Parathyroid adenoma (tissue), 2 donors: ENCODE results near the gene RNF220.

Experiments used
- H2AFZ ChIP-seq: fragments of 300-600 bp; sonication (generic); one replicate; pipeline ENCODE4 v1.7.0; 2017; ENCODE audit warnings: antibody characterized with exemption, mild to moderate bottlenecking
- H3K27ac ChIP-seq: fragments of 300-600 bp; sonication (generic); one replicate; pipeline ENCODE4 v1.7.0; 2017
- H3K27me3 ChIP-seq: fragments of 300-600 bp; sonication (generic); one replicate; pipeline ENCODE4 v1.7.0; 2017; ENCODE audit warnings: low read length; ENCODE audit not compliant: control insufficient read depth, insufficient read depth
- H3K36me3 ChIP-seq: fragments of 300-600 bp; sonication (generic); one replicate; pipeline ENCODE4 v1.7.0; 2017; ENCODE audit warnings: low read length; ENCODE audit not compliant: control insufficient read depth, insufficient read depth
- H3K4me1 ChIP-seq: fragments of 300-600 bp; sonication (generic); one replicate; pipeline ENCODE4 v1.7.0; 2017; ENCODE audit warnings: control low read depth
- H3K4me2 ChIP-seq: fragments of 300-600 bp; sonication (generic); one replicate; pipeline ENCODE4 v1.7.0; 2017; ENCODE audit warnings: low read length
- H3K4me3 ChIP-seq: fragments of 300-600 bp; sonication (generic); one replicate; pipeline ENCODE4 v1.7.0; 2017; ENCODE audit warnings: low read depth, low read length
- H3K79me2 ChIP-seq: fragments of 300-600 bp; sonication (generic); one replicate; pipeline ENCODE4 v1.7.0; 2017; ENCODE audit warnings: control low read depth
- H3K9ac ChIP-seq: fragments of 300-600 bp; sonication (generic); one replicate; pipeline ENCODE4 v1.7.0; 2017; ENCODE audit warnings: mild to moderate bottlenecking
- H3K9me3 ChIP-seq: fragments of 300-600 bp; sonication (generic); one replicate; pipeline ENCODE4 v1.7.0; 2017; ENCODE audit warnings: low read length; ENCODE audit not compliant: control insufficient read depth
- TF ChIP-seq, protein P1 (sequence below): fragments of 300-600 bp; sonication (generic); IDR thresholded peaks from one replicate; pipeline ENCODE4 v1.7.0; 2017; ENCODE audit warnings: antibody characterized with exemption, mild to moderate bottlenecking
- donor health status: primary hyperparathyroidism.

RNF220 gene

DNA sequence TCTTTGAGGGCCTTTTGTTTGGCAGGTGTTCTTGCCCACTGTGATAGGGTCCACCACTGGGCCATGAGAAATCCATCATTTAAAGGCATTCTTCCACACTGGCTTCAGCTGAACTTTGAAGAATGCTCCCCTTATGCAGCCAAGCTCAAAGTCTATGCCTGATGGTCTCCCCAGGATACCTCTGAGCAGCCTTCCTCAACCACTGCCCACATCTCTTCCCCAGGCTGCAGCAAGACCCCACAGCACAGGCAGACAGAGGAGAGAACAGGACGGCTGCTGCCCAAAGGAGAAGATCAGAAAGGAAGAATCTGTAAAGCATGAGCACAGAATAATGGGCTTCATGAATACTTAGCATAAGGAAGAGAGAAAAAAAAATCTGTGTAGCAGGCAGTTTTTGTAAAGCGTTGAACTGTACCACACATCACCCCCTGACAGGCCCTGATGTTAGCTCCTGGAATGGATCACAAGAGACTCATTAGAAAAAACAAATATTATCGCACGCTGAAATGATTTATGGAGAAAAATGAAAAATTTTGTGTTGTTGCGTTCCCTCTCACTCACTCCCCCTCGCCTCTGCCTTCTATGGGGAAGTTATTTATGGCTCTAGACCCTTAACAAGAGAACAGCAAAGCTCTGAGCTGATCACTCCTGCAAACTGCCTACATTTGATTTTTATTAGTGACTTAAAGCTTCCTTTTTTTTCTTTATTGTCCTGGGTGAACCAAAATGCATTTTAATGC, 135.1 kb downstream of the RNF220 start:
- no peaks in the 10 kb centered on the region for H3K36me3 ChIP-seq
- H3K79me2 ChIP-seq: no peaks in the 10 kb centered on the region
- no peak overlapping the region for H3K4me2 ChIP-seq
- H3K9ac ChIP-seq: no peak overlapping the region
- H3K4me1 ChIP-seq: no peaks in the 10 kb centered on the region
- H3K4me3 ChIP-seq: no peak overlapping the region
- no peak overlapping the region for H3K27ac ChIP-seq
- H2AFZ ChIP-seq: no peak overlapping the region
- H3K9me3 ChIP-seq: no peaks in the 10 kb centered on the region
- TF ChIP-seq, protein P1, sequence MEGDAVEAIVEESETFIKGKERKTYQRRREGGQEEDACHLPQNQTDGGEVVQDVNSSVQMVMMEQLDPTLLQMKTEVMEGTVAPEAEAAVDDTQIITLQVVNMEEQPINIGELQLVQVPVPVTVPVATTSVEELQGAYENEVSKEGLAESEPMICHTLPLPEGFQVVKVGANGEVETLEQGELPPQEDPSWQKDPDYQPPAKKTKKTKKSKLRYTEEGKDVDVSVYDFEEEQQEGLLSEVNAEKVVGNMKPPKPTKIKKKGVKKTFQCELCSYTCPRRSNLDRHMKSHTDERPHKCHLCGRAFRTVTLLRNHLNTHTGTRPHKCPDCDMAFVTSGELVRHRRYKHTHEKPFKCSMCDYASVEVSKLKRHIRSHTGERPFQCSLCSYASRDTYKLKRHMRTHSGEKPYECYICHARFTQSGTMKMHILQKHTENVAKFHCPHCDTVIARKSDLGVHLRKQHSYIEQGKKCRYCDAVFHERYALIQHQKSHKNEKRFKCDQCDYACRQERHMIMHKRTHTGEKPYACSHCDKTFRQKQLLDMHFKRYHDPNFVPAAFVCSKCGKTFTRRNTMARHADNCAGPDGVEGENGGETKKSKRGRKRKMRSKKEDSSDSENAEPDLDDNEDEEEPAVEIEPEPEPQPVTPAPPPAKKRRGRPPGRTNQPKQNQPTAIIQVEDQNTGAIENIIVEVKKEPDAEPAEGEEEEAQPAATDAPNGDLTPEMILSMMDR: no peak
- no peaks in the 10 kb centered on the region for H3K27me3 ChIP-seq

DNA sequence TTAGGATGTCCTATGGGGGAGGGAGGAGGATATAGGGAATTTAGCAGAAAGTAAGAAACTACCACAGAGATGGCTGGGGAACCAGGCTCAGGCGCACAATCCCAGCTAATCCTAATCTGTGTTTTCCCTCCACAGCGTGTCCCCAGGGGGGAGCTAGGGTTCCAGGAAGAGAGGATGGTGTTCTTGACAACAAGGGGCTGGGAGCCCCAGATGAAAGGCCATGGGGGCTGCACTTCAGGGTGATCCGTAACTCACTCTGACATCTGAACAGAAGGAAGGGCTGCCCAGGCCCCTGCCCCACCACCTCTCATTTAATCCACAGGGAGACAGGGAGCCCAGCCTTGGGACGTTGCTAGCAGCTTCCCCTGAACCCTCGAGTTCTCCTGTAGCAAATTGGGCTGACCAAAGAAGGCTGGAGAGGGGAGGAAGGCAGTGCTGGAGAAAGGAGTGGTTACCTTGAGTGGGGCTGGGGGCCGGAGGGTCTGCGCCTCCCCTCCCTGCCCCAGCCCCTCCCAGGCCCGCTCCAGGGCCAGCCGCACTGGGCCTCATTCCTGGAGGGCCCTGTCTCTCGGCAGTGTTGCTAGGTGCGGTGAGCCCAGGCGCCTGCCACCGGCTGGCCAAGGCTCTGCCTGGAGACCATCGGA, 137.5 kb downstream of the RNF220 start:
- no peaks in the 10 kb centered on the region for H3K36me3 ChIP-seq
- no peak overlapping the region for H2AFZ ChIP-seq
- no peaks in the 10 kb centered on the region for H3K9me3 ChIP-seq
- H3K79me2 ChIP-seq: no peaks in the 10 kb centered on the region
- H3K4me3 ChIP-seq: no peak overlapping the region
- no peak overlapping the region for H3K27ac ChIP-seq
- H3K9ac ChIP-seq: no peak overlapping the region
- no peaks in the 10 kb centered on the region for H3K27me3 ChIP-seq
- no peaks in the 10 kb centered on the region for H3K4me1 ChIP-seq
- TF ChIP-seq, protein P1: no peak
- H3K4me2 ChIP-seq: no peak overlapping the region

DNA sequence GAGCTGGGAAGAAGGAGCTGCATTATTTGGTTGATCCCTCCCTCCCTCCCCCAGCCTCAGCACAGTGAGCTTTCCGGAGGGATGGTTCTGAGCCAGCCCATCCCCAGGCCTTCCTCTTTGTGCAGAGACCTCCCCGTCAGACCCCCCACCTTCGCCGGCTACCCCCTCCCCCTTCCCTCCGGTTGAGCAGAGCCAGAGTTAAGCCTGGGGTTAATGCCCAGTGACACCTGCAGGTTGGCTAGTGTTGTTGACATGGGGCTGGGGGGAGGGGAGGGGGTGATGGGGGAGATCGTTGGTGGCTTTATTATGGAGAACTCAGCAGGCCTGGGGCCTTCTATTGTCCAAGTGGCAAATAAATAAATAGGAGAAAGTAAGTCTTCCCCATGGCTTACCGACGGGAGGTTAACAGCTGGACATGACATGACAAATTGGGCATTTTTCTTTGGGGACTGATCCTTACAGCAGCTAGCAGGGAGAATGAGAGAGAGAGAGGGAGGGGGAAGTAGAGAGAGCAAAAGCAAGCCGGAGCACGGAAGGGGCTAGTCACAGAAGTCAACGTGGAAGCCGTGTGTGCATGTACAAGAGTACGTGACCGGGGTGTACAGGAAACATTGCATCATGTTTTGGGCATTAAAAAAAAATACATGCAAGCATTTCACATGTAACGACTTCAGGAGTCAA, 138.1 kb downstream of the RNF220 start:
- no peaks in the 10 kb centered on the region for H3K36me3 ChIP-seq
- H3K4me3 ChIP-seq: no peak overlapping the region
- no peak overlapping the region for H2AFZ ChIP-seq
- H3K27me3 ChIP-seq: no peaks in the 10 kb centered on the region
- no peaks in the 10 kb centered on the region for H3K4me1 ChIP-seq
- no peak overlapping the region for H3K27ac ChIP-seq
- no peak overlapping the region for H3K9ac ChIP-seq
- no peaks in the 10 kb centered on the region for H3K79me2 ChIP-seq
- TF ChIP-seq, protein P1: no peak
- H3K9me3 ChIP-seq: no peaks in the 10 kb centered on the region
- H3K4me2 ChIP-seq: no peak overlapping the region

DNA sequence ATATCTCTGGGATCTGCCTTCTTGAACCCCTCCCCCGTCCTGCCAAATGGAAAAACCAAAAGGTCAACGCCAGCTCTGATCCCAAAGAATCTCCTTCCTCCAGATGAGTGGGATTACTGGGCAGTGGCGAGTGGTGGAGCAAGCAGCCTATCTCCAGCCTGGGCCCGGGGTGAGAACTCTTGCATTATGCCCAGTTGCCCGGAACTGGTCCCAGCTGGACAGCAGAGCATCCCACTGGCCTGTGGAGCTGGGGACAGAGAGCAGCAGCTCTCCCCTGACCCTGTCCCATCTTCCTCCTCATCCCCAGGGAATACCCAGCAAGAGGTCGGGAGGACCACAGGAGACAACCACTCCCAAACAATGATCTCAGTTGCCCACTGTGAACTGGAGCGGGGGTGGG, 138.7 kb downstream of the RNF220 start:
- TF ChIP-seq, protein P1: no peak
- H3K9ac ChIP-seq: no peak overlapping the region
- H3K36me3 ChIP-seq: no peaks in the 10 kb centered on the region
- no peak overlapping the region for H3K4me2 ChIP-seq
- no peaks in the 10 kb centered on the region for H3K4me1 ChIP-seq
- H3K27me3 ChIP-seq: no peaks in the 10 kb centered on the region
- H2AFZ ChIP-seq: no peak overlapping the region
- no peak overlapping the region for H3K4me3 ChIP-seq
- H3K27ac ChIP-seq: no peak overlapping the region
- no peaks in the 10 kb centered on the region for H3K79me2 ChIP-seq
- H3K9me3 ChIP-seq: no peaks in the 10 kb centered on the region
